HEK293T (cell line): ENCODE measurements around the gene MRPL55.

Experiments
- ARNT ChIP-seq: fragments of 450-650 bp; IDR thresholded peaks from 2 replicates; pipeline ENCODE4 v1.6.1; 2017; ENCODE audit warnings: mild to moderate bottlenecking
- FOXA1 ChIP-seq: fragments of 450-650 bp; IDR thresholded peaks from 2 replicates; pipeline ENCODE4 v1.6.1; 2016; ENCODE audit warnings: mild to moderate bottlenecking
- FOXK2 ChIP-seq: fragments of 450-650 bp; IDR thresholded peaks from 2 replicates; pipeline ENCODE4 v1.6.1; 2016; ENCODE audit warnings: mild to moderate bottlenecking
- FOXM1 ChIP-seq: fragments of 450-650 bp; IDR thresholded peaks from 2 replicates; pipeline ENCODE4 v1.6.1; 2017; ENCODE audit warnings: mild to moderate bottlenecking, borderline replicate concordance
- HDGF ChIP-seq: fragments of 450-650 bp; IDR thresholded peaks from 2 replicates; pipeline ENCODE4 v1.6.1; 2017; ENCODE audit warnings: antibody characterized with exemption, borderline replicate concordance
- LEF1 ChIP-seq: fragments of 450-650 bp; IDR thresholded peaks from 2 replicates; pipeline ENCODE4 v1.6.1; 2017; ENCODE audit warnings: mild to moderate bottlenecking, borderline replicate concordance
- NFRKB ChIP-seq: fragments of 450-650 bp; IDR thresholded peaks from 2 replicates; pipeline ENCODE4 v1.6.1; 2016; ENCODE audit warnings: mild to moderate bottlenecking, moderate library complexity
- SP1 ChIP-seq: fragments of 450-650 bp; IDR thresholded peaks from 2 replicates; pipeline ENCODE4 v1.6.1; 2017
- TARDBP ChIP-seq: fragments of 450-650 bp; IDR thresholded peaks from 2 replicates; pipeline ENCODE4 v1.6.1; 2016

- TF ChIP-seq NFRKB (no peak), SP1 (no peak), FOXK2 (no peak), TARDBP (no peak), FOXM1 (no peak), HDGF (no peak), ARNT (no peak), LEF1 (no peak), FOXA1 (no peak)
These were observed 21.3 kb downstream of the MRPL55 start for GRCh38 chr1:228087771-228088251.
